Dermis microvascular lymphatic vessel endothelial cell (primary cell): ENCODE data around the gene LASP1NB.
"Not testable (repeated sequence)": the region's sequence is repeated elsewhere in the genome, so short reads cannot be mapped to it uniquely, and the experiment has no call there.

Source experiments
- DNase-seq, 2 donors: peaks; one replicate each; pipeline versions ENCODE4 v3.0.0 to v3.0.0-alpha.2; 2010; ENCODE audit warnings: low read depth in 2 of 2

The LASP1NB gene

DNA sequence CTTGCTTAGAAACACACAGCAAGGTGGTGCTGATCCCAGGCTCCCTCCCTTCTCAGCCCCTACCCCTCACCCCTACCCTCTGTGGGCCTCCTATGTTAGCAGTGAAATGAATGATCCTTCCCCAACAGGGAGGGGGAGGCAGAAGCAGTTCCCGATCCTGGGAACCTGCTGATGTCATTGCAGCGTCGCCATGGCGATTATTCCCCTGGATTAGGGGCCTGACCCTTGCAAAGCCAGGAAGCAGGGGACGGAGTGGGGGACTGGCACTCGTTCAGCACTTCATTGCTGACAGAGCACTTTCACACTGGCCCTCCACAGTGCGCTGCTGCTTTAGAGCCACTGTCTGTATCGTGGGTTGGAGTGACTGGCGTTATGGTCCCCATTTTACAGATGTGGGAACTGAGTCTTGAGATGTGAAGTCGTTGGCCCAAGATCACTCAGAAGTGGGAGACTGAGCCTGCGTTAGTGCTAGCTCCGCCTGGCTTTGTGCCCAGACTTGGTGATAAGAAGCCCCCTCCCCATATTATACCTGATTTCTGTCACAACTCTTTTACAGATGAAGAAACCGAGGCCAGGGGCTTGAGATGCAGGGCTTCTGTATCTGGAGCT is 29.0 kb upstream of the LASP1NB start:
- DNase-seq, result peak; percentile 76 to 84

DNA sequence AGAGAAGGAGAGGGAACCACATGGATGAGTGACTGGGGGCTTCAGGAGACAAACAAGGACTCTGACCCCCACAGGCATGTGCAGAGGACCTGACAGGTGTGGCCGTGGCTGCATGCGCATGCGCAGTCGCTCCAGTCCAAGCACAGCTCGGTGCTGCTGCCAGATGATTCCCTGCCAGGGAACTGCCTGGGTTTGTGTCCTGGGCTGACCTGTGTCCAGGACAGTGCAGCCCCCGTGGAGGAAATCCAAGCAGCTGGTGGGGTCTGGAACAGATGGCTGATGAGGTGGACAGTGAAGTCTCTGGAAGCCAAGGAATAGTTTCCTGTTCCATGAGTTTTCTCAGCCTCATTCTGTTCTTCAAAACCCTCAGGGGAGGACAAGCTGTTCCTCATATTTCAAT is 28.2 kb upstream of the LASP1NB start:
- peak; percentile 48 to 66 for DNase-seq

DNA sequence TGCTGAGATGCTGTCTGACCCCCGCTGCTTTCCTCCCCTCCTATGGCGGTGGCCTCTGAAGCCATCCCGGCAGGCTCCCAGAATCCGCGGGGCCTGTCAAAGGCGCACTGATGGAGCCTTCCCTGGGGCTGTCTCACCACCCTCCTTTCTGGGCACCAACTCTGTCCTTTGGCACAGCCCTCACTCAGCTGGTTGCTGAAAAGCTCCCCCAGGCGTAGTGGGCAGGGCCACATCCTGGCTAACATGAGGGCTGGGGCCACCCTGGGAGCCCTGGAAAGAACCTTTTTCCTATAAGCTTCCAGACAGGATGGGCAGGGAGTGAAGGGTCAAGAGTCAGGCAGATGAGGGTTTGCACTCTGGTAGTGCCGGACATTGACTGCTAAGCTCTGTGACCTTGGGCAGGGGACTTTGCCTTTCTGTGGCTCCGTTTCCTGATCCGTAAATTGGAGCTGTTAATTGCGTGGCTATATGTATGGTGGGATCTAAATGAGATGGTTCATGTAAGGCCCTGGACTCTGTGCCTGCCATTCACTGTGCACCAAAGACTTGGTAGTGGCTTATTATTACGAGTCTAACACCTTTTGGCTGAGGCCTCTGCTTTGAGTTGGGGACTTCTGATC is 27.6 kb upstream of the LASP1NB start:
- peak; percentile 69 to 84 for DNase-seq

DNA sequence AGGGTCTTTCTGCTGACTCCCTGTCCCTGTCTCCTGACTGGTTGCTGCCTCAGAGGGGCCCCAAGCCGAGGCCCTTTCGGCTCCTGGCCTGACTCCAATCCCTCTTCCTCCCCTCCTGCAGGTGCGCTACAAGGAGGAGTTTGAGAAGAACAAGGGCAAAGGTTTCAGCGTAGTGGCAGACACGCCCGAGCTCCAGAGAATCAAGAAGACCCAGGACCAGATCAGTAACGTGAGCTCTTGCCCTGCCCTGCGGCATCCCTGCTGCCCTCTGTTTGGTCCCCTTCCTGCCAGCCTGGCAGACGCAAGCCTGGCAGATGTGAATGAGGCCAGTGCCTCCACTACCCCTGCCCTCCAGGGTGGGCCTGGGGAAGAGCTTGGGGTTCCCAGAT is 27.1 kb upstream of the LASP1NB start:
- no peak for DNase-seq

DNA sequence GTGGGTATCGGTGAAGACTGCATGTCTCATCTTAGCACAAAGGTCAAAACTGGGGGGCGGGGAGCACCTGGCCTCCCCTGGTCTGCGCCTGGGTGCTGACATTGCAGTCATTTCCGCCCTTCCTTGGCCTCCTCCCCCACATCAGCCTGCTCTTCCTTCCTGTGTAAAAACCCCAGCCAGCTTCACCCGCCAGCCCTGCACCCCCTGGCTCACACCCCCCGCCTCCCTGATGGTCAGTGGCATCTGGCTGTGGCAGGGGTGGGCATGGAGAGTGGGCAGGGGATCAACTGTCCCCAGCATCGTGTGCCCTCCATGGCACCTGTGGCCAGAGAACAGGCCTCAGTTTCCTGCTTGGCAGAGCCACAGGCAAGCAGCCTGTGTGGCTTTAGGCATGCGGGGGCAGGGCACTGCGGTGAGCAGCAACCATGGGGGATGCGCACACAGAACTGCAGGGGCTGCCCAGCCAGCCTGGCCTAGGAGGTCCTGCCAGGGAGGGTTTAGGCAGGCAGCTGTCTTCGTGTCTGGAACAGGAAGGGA is 26.5 kb upstream of the LASP1NB start:
- DNase-seq, result peak in 1 of 2 donors; percentile 84

DNA sequence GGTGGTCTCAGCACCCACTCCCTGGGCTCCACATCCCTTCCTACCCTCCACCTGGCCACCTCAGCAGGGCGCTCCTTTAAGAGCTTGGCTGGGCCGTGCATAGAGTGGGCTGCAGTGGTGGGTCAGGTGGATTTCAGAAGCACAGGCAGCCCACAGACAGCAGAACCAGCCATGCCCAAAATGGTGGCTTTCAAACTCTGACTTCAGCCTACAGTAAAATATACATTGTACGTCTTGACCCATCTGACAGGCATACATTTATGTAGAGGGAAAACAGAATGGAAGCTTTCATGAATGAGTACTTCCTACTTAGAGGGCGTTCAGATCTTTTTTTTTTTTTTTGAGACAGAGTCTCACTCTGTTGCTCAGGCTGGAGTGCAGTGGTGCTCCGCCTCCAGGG is 26.0 kb upstream of the LASP1NB start:
- DNase-seq, result no peak

DNA sequence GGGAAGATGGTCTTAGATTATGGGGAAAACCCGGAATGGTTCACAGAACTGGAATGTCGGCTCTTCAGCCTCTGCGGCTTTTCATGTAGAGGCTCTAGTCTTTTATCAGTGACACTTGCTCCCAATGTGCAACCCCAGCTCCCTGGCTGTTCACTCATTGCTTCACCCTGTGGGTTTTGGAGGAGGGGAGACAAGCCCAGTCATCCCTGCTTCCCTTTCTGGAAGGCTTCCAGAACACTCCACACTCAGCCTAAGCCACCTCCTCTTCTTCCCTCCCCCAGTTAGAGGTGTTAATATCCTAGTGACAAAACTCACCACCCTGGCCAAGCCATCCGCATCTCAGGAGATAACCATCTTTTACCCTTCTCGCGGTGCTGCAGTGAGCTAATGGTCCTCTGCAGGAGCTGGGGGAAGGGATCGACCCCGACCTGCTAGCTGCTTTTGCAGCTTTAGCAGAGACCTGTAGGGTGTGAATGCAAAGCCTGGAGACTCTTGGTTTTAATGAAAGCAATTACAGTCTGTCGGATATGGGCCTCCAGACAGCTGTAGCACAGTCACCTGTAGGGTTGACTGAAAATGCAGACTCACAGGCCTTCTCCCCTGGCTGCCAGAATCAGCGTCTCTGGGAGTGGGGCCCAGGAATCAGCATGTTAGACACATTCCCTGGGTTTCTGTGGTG is 24.3 kb upstream of the LASP1NB start:
- peak in 1 of 2 donors; percentile 77 for DNase-seq

DNA sequence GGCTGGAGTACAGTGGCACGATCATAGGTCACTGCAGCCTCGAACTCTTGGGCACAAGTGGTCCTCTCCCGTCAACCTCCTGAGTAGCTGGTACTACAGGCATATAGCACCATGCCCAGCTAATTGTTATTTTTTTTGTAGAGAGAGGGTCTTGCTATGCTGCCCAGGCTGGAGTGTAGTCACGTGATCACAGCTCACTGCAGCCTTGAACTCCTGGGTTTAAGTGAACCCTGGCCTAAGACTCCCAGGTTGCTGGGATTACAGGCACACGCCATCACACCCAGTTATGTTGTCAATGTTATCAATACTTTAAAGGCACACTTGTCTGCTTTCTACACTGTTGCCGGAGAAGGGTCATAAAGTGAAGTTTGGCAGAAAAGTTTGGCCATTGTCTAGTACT is 22.0 kb upstream of the LASP1NB start:
- no peak for DNase-seq

DNA sequence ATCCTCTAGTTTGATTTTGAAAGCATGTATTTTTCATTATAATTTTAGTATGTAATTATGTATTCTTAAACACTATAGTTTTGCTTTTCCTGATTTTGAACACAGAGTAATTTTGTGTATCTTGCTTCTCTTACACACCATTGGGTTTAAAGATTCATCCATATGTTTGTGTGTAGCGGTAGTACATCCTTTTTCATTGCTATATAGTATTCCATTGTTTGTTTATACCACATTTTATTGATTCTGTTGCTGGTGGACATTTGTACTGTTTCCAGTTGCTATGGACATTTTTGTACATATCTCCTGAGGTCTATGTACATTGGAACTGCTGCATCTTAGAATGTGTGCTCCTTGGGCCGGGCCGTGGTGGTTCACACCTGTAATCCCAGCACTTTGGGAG is 20.5 kb upstream of the LASP1NB start:
- no peak for DNase-seq

DNA sequence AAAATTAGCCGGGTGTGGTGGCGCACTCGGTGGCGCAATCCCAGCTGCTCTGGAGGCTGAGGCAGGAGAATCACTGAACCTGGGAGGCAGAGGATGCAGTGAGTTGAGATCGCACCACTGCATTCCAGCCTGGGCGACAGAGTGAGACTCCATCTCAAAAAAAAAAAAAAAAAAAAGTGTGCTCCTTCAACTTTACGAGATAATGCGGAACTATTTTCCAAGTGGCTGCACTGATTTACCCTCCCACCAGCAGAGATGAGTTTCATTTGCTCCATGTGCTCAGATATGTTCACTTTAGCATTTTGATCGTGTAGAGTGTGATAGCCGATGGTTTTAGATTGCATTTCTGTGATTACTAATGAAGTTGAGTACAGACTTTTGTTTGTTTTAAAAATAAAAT is 20.0 kb upstream of the LASP1NB start:
- DNase-seq, result no peak

DNA sequence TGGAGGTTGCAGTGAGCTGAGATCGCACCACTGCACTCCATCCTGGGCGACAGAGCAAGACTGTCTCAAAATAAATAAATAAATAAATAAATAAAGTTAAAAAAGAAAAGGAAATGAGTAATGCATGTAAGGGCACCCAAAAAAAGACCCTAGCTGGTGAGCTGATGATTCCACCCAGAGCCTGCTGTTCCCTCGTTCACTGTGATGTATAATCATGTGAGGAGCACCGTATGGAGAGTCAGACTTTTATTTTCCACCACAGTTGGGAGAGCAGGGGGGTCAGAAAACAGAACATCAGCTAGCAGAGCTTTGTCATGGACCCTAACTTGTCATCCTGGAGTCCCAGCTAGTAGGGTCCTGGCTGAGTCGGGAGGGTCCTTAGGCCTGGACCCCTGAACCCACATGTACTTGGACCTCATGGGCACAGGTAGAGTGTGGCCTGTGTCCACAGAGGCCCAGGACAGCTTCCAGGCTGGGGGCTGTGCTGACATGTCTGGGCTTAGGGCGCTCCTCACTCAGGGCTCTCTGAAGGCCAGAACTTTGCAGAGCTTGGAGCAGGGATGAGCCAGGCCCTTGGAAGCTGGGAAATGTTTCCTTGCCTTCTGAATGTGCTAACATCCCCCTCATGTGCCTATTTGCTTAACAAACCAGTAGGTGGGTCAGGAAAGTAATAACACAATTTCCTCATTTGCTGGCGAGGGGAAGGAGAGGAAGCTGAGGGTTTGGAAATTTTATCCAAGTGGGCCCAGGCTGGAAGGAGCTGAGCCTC is 18.8 kb upstream of the LASP1NB start:
- DNase-seq, result no peak

DNA sequence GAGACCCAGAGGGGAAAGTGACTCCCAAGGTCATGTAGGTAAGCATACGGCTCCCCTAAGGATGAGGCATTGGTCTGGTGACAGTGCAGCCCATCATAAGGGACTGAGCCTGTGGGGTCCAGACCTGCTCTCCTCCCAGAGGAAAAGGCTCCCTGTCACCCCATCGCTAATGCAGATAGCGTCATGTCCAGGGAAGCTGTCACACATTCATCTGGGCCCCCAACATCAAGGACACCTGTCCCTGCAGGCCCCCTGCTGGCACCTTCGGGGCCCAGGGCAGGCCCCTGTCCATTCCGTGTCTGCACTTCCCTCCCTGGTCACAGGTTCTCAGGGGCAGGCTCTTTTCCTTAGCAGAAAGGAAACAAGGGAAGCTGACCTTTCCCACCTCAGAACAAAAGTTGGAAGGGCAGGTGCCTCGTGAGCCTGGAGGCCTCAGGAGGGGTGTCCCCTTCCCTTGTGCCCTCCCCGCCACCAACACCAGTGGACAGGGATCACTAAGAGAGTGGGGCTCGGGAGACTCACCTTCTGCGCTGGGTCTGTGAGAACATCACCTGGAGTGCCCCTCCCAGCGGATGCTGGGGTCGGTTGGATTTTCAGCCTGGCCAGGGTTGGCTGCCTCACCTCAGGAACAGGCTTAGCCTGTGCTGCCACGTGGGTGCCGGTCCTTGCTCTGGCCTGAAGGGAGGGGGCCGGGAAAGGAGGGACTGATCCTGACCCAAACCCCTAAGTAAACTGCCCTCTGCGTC is 17.3 kb upstream of the LASP1NB start:
- DNase-seq, result no peak

DNA sequence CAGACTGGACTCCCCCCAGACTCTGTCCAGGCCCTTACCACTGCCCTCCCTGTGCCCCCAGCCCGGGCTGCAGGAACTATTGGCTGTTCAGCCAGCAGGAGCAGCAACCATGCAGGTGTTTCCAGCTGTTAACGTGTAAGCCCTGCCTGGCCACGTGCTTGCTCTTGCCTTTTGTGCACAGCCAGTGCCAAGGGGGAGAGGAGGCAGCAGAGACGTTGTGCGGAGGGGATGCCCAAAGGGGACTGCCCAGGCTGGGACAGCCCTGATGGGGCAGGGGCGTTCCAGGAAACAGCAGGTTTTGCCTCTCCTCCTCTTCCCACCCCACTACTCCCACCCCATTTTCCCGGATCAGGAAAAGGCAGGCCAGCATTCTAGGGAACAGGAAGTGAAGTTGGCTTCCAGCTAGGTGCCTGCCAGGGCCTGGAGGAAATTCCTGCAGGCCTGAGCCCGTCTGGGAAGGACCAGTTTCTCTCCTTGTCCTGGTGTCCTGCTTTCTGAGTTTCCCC is 16.7 kb upstream of the LASP1NB start:
- peak; percentile 64 to 71 for DNase-seq

DNA sequence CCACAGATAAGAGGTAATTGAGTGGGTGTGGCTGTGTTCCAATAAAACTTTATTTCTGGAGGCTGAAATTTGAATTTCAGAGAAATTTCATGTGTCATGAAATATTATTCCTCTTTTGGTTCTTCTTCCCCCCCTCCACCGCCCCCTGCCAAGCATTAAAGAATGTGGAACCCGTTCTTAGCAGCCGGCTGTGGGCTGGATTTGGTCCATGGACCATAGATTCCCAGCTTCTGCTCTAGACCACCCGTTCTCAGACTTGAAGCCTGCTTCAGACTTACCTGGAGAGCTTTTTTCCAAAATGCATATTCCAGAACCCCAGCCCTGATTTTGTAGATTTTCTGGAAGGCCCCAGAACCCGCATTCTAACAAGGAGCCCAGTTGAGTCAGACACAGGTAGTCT is 15.1 kb upstream of the LASP1NB start:
- DNase-seq, result no peak

DNA sequence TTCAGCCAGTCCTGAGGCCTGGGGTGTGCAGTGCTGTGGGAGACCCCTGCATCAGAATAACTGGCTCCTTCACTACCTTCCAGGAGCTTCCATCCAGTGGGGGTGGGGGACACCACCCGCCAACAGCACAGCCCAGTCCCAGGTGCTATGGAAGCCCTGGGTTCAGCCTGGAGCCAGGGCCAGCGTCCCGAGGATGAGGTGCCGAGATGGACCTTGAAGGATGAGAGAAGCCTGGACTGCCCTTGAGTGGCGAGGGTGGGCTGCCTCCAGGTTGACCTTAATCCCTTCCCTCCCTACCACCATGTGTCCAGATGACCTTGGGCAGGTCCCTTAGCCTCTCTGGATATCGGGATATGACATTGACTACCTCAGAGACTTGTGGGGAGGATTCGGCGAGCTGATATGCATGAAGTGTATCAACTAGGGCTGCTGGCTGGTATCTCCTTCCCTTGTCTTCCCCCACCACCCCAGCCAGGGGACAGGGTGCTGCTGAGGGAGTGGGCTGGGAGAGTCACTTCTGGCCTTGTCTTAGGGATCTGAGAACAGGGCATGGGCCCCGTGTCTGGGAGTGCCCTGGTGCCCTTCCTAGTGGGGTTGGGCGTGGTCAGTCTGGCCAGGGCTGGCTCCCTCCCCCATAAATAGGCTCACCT is 14.2 kb upstream of the LASP1NB start:
- no peak for DNase-seq

DNA sequence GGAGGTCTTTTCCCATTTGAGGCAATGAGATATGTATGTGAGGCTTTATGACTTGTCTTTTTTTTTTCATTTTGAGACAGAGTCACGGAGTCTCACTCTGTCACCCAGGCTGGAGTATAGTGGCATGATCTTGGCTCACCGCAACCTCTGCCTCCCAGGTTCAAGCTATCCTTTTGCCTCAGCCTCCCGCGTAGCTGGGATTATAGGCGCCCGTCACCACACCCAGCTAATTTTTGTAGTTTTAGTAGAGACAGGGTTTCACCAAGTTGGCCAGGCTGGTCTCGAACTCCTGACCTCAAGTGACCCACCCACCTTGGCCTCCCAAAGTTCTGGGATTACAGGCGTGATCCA is 13.7 kb upstream of the LASP1NB start:
- DNase-seq, result not testable (repeated sequence)

DNA sequence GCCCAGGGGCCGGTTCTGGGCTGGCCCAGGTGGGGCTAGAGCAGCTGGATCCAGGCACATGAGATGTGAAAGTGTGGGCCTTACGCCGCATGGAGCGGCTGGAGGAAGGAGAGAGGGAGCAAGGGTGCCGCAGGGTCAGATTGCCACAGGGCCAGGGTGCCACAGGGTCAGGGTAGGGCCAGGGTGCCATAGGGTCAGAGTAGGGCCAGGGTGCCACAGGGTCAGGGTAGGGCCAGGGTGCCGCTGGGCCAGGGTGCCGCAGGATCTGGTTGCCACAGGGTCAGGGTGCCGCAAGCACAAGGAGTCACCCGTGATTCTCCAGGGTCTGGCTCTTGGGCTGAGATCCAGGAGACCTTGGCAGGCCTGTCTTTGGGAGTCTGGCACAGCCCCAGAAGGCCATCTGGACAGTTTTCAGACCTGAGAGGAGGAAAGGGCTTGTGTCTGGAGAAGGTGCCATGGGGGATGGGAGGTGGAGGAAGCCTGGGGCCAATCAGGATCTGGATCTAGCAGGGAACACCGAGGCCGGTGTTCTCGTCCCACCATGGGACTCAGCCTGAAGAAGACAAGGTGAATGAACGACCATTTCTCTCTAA is 13.1 kb upstream of the LASP1NB start:
- DNase-seq, result no peak

DNA sequence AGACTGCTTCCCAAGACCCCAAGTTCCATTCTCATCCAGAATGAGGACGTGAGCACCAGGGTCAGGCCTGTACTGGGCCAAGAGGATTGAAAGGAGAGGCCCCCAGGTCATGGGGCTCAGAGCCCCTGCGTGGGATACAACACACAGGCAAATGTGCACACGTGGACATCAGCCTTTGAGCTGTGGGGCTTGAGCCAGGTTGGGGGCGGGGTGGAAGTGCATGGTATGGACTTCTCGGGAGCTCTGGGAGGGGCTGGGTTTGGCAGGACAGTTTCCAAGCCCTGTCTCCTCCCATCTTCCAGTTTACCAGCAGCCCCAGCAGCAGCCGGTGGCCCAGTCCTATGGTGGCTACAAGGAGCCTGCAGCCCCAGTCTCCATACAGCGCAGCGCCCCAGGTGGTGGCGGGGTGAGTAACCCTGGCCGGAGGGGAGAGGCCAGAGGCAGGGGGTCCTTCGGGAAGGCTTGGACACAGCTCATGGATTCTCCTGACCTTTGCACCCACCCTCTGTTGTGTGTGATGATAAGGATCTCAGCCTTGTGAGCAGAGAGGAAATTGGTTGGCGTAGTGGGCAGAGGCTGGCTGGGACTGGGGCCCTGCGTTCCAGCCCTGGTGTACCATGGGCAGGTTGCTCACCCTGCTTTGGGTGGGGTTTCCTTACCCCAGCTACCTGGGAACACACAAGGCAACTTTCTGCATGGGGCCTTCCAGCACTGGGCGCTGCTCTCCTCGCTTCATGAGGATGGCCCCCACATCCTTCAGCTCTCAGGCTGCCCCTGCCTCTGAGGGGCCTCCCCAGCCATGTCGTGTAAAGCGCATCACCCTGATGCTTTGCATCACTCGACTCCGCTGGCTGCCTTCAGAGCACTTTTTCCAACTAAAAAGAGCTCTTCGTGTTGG is 10.4 kb upstream of the LASP1NB start:
- DNase-seq, result no peak

DNA sequence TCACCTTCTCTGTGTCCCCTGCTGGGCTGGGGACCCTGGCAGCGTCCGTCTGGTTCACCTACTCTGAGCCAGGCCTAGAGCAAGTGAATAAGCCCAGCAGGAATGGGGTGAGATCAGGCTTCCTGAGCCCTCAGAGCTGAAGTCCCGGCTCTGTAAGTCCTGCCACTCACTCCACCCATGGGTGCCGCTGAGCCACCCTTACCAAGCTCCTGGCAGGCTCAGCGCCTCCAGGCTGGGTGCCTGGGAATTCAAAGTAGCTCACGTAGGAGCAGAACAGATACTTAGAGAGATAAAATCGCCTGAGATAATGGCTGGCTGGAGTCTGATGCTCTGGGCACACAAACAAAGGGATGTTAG is 9.8 kb upstream of the LASP1NB start:
- no peak for DNase-seq
